HG03469 (cell line): ENCODE results near the gene SKI.

Experiments used
- ATAC-seq: cut with Tn5 transposase; IDR thresholded peaks from one replicate; pipeline ENCODE4 v1.9.1; 2021; ENCODE audit warnings: mild to moderate bottlenecking, moderate library complexity, moderate number of reproducible peaks; ENCODE audit not compliant: unreplicated experiment

Gene SKI

GRCh38 chr1:2208309-2209239 is 19.5 kb upstream of the SKI start:
- no peak for ATAC-seq

GRCh38 chr1:2209400-2210083 is 18.6 kb upstream of the SKI start:
- ATAC-seq, result no peak

- ATAC-seq, result no peak
These were observed 17.9 kb upstream of the SKI start for GRCh38 chr1:2210084-2210653.

DNA sequence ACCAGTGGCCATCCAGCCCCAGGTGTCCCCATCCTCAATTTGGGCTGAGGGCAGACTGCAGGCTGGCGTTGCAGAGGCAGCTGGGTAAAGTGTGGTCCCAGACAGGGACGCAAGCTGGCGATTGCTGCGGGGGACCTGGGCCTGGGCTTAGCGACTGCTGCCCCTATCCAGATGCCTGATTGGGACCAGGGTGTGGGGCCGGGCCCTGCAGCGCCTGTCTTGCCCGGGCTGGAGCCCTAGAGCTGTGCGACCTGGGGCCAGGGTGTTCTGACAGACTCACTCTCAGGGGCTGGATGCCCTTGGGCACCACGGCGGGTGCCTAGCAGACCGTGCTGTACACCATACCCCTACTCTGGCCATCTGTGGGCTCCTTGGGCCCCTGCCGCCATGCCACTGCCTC is 17.3 kb upstream of the SKI start:
- no peak for ATAC-seq

DNA sequence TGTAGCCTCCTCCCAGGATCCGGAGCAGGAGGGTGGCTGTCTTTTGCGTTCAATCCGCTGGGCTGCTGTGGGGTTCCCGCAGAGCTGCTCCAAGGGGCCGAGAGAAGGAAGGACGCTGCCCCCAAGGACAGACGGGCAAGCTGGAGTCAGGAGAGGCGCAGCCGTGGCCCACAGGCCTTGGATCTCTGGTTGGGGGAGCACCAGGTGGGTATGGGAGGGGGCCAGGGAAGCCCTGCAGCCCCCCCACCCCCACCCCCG is 15.9 kb upstream of the SKI start:
- ATAC-seq, result no peak

DNA sequence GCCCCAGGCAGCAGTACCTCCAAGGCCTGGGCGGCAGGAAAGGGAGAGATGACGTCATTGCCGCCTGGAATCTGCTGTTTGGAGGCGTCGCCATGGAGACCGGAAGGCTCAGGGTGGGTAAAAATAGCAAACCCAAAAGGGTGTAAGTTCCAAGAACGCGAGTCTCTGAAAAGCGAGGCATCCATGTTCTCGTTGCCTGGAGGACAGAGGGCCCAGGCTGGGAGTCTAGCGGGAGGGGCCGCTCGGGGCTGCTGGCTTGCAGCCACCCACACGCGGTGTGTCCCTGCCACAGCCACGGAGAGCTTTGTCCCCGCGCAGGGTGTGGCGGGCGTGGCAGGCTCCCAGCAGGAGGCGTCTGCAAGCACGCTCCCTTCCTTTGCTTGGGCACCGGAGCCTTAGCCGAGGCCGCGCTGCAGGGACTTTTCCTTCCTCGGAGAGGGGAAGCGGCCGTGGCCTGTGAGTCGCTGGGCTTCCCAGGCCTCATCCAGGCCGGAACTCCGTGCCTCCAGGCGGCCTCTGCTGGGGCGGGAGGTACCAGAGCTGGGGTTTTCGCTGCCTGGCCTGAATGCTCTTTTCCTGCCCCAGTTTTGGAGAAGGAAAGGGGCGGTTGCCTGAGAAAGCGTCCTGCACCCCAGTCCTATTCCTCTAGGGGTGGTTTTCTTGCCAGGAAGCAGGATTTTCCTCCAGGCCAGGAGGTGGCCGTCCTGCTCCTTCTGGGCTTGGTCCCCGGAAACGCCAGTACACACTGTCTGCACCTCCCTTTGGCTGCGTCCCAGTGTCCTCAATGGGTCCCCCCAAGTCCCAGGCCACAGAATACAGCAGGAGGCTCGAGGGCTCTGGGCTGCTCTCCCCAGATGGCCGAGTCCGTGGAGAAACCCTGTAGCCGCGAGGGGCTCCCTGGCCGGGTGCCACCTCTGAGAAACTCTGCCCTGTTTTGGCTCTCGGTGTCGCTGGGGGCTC is 15.3 kb upstream of the SKI start:
- ATAC-seq, result no peak

- ATAC-seq, result no peak
These were observed 14.3 kb upstream of the SKI start for GRCh38 chr1:2213576-2214505.

- ATAC-seq, result no peak
These were observed 13.4 kb upstream of the SKI start for GRCh38 chr1:2214541-2215241.

GRCh38 chr1:2215329-2215728 is 12.8 kb upstream of the SKI start:
- ATAC-seq, result no peak

GRCh38 chr1:2215909-2216766 is 12.0 kb upstream of the SKI start:
- ATAC-seq, result no peak

DNA sequence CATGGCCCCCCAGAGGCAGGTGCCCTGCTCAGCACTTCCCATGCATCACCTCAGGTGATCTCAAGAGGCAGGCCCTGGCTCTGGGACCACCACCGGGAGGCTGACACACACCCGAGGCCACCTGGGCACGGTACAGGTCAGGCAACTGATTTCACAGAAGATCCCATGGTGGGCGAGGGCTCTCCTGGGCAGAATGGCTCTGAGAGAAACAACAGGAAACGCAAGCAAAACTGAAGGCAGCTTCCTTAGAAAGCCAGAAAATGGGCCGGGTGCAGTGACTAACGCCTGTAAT is 11.4 kb upstream of the SKI start:
- ATAC-seq, result no peak

- ATAC-seq, result no peak
These were observed 6.8 kb upstream of the SKI start for GRCh38 chr1:2221271-2221670.

GRCh38 chr1:2224170-2224584 is 3.9 kb upstream of the SKI start:
- no peak for ATAC-seq

DNA sequence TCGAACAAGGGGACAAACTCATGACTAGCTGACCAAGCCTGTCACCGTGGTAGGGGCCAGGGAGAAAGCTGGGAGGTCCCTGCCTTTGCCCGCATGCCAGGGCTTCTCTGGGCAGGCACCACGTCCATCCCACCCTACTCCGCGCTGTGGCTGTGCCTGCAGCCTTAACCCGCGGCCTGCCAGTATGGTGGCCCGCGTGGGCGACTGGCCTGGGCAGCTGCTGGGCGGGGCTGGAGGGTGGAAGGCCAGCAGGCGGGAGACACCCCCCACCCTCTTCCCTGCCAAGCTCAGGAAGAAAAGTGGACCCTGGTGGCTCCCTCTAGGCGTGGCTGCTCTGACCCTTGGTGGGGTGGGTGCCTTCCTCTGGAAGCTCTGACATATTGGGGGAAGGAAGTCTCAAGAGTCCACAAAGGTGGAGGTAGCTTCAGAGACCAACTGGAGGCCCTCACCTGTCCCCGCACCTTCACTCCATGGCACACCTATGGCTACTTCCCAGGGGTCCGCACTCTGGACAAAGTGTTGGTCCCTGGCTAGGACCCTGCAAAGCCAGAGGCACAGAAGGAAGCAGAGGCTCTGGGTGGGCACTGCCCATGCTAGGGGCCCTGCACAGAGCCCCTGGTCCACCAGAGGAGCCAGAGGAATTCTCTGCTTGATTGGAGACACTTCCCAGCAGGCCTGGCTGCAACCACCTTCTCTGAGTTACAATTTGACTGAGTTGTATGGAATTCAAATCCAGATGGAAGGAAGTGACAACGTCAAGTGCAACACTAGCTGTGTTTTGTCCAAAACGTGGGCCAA is 3.3 kb upstream of the SKI start:
- no peak for ATAC-seq

GRCh38 chr1:2226525-2227345 is 1.4 kb upstream of the SKI start:
- no peak for ATAC-seq

- peak; percentile 76 for ATAC-seq
These were observed 568 bp upstream of the SKI start for GRCh38 chr1:2227346-2228156.
